ENCODE data around the gene MAGI1.

GRCh38 chr3:65739901-65740541 lies 298.7 kb downstream of the MAGI1 start:
- TF ChIP-seq, protein P1, sequence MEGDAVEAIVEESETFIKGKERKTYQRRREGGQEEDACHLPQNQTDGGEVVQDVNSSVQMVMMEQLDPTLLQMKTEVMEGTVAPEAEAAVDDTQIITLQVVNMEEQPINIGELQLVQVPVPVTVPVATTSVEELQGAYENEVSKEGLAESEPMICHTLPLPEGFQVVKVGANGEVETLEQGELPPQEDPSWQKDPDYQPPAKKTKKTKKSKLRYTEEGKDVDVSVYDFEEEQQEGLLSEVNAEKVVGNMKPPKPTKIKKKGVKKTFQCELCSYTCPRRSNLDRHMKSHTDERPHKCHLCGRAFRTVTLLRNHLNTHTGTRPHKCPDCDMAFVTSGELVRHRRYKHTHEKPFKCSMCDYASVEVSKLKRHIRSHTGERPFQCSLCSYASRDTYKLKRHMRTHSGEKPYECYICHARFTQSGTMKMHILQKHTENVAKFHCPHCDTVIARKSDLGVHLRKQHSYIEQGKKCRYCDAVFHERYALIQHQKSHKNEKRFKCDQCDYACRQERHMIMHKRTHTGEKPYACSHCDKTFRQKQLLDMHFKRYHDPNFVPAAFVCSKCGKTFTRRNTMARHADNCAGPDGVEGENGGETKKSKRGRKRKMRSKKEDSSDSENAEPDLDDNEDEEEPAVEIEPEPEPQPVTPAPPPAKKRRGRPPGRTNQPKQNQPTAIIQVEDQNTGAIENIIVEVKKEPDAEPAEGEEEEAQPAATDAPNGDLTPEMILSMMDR (conservative IDR thresholded peaks at IDR 0.05 in 1 of 2, IDR thresholded peaks at IDR 0.05 in 1 of 2; ENCODE audit: low read depth in 1 of 2, low read length in 2 of 2) = no peak
- no peak for TF ChIP-seq EZH2 (IDR thresholded peaks at IDR 0.05; ENCODE audit: low read length, missing control alignments)
